ENCODE data around the gene ATP1A1.

- no peak for TF ChIP-seq EP300 (IDR thresholded peaks at IDR 0.05)
- TF ChIP-seq CTCF (IDR thresholded peaks at IDR 0.05), result no peak
Observed at GRCh38 chr1:116352349-116352813, 20.7 kb upstream of the ATP1A1 start.

Measured in gastroesophageal sphincter (tissue), 3 donors.